Measurements from ENCODE around the gene OSBP2.

GRCh38 chr22:30934053-30934452, 239.4 kb downstream of the OSBP2 start:
- TF ChIP-seq, protein P1, sequence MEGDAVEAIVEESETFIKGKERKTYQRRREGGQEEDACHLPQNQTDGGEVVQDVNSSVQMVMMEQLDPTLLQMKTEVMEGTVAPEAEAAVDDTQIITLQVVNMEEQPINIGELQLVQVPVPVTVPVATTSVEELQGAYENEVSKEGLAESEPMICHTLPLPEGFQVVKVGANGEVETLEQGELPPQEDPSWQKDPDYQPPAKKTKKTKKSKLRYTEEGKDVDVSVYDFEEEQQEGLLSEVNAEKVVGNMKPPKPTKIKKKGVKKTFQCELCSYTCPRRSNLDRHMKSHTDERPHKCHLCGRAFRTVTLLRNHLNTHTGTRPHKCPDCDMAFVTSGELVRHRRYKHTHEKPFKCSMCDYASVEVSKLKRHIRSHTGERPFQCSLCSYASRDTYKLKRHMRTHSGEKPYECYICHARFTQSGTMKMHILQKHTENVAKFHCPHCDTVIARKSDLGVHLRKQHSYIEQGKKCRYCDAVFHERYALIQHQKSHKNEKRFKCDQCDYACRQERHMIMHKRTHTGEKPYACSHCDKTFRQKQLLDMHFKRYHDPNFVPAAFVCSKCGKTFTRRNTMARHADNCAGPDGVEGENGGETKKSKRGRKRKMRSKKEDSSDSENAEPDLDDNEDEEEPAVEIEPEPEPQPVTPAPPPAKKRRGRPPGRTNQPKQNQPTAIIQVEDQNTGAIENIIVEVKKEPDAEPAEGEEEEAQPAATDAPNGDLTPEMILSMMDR (conservative IDR thresholded peaks at IDR 0.05; ENCODE audit: low read depth in 2 of 2), result no peak
- TF ChIP-seq, protein P2, sequence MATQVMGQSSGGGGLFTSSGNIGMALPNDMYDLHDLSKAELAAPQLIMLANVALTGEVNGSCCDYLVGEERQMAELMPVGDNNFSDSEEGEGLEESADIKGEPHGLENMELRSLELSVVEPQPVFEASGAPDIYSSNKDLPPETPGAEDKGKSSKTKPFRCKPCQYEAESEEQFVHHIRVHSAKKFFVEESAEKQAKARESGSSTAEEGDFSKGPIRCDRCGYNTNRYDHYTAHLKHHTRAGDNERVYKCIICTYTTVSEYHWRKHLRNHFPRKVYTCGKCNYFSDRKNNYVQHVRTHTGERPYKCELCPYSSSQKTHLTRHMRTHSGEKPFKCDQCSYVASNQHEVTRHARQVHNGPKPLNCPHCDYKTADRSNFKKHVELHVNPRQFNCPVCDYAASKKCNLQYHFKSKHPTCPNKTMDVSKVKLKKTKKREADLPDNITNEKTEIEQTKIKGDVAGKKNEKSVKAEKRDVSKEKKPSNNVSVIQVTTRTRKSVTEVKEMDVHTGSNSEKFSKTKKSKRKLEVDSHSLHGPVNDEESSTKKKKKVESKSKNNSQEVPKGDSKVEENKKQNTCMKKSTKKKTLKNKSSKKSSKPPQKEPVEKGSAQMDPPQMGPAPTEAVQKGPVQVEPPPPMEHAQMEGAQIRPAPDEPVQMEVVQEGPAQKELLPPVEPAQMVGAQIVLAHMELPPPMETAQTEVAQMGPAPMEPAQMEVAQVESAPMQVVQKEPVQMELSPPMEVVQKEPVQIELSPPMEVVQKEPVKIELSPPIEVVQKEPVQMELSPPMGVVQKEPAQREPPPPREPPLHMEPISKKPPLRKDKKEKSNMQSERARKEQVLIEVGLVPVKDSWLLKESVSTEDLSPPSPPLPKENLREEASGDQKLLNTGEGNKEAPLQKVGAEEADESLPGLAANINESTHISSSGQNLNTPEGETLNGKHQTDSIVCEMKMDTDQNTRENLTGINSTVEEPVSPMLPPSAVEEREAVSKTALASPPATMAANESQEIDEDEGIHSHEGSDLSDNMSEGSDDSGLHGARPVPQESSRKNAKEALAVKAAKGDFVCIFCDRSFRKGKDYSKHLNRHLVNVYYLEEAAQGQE (IDR thresholded peaks at IDR 0.05; ENCODE audit: unreplicated experiment), result no peak
- TF ChIP-seq POLR2AphosphoS5 (IDR thresholded peaks at IDR 0.05; ENCODE audit: low read depth) (no peak), EZH2 (IDR thresholded peaks at IDR 0.05; ENCODE audit: low read depth, unreplicated experiment) (no peak), EZH2phosphoT487 (IDR thresholded peaks at IDR 0.05; ENCODE audit: unreplicated experiment) (no peak), JUNB (IDR thresholded peaks at IDR 0.05; ENCODE audit: unreplicated experiment) (no peak), NANOG (IDR thresholded peaks at IDR 0.05; ENCODE audit: borderline replicate concordance) (no peak)
- TF ChIP-seq, protein P3, sequence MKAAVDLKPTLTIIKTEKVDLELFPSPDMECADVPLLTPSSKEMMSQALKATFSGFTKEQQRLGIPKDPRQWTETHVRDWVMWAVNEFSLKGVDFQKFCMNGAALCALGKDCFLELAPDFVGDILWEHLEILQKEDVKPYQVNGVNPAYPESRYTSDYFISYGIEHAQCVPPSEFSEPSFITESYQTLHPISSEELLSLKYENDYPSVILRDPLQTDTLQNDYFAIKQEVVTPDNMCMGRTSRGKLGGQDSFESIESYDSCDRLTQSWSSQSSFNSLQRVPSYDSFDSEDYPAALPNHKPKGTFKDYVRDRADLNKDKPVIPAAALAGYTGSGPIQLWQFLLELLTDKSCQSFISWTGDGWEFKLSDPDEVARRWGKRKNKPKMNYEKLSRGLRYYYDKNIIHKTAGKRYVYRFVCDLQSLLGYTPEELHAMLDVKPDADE (IDR thresholded peaks at IDR 0.05), result no peak
